ENCODE results near the gene ACOD1.

Gene ACOD1

GRCh38 chr13:76921516-76921915 lies 26.8 kb upstream of the ACOD1 start:
- TF ChIP-seq CTCF (IDR thresholded peaks at IDR 0.05; ENCODE audit: borderline replicate concordance, extremely low read depth, low read length, poor library complexity, severe bottlenecking) (no peak), EZH2 (IDR thresholded peaks at IDR 0.05; ENCODE audit: borderline replicate concordance, low read depth, low read length, severe bottlenecking) (no peak)

GRCh38 chr13:76925115-76925514 lies 23.2 kb upstream of the ACOD1 start:
- Histone ChIP-seq H4K20me1 (ENCODE audit: insufficient read depth, low read length) (no peaks in the 10 kb centered on the region), H3K9ac (ENCODE audit: low read depth, low read length) (no peak overlapping the region), H3K4me2 (ENCODE audit: insufficient read depth, low read length) (no peak overlapping the region), H3K36me3 (ENCODE audit: insufficient read depth, low read length) (no peaks in the 10 kb centered on the region), H3K4me3 (ENCODE audit: low read depth in 1 of 2, low read length in 2 of 2) (no peak overlapping the region), H3K79me2 (ENCODE audit: insufficient read depth, low read length) (no peaks in the 10 kb centered on the region), H3K27me3 (ENCODE audit: insufficient read depth, low read length, poor library complexity) (peaks cover 3% of the 10 kb centered on the region), H3K4me1 (ENCODE audit: insufficient read depth, low read length) (no peaks in the 10 kb centered on the region), H2AFZ (ENCODE audit: low read depth, low read length) (no peak overlapping the region), H3K9me3 (ENCODE audit: insufficient read depth, low read length, severe bottlenecking) (no peaks in the 10 kb centered on the region), H3K27ac (ENCODE audit: low read length) (no peak overlapping the region)
- no peak for ATAC-seq (ENCODE audit: insufficient read depth, low read depth)
- no peak for TF ChIP-seq CTCF (IDR thresholded peaks at IDR 0.05; ENCODE audit: borderline replicate concordance, extremely low read depth, low read length, poor library complexity, severe bottlenecking)
- TF ChIP-seq EZH2 (IDR thresholded peaks at IDR 0.05; ENCODE audit: borderline replicate concordance, low read depth, low read length, severe bottlenecking) = no peak
- no peak for DNase-seq

More at GRCh38 chr13:76921516-76921915, 26.8 kb upstream of the ACOD1 start:
- H3K4me2 ChIP-seq (ENCODE audit: insufficient read depth, low read length) = no peak overlapping the region
- no peak overlapping the region for H3K27ac ChIP-seq (ENCODE audit: low read length)
- H3K4me1 ChIP-seq (ENCODE audit: insufficient read depth, low read length) = no peaks in the 10 kb centered on the region
- H3K9ac ChIP-seq (ENCODE audit: low read depth, low read length) = no peak overlapping the region
- H3K36me3 ChIP-seq (ENCODE audit: insufficient read depth, low read length) = no peaks in the 10 kb centered on the region
- no peaks in the 10 kb centered on the region for H3K79me2 ChIP-seq (ENCODE audit: insufficient read depth, low read length)
- H4K20me1 ChIP-seq (ENCODE audit: insufficient read depth, low read length) = no peaks in the 10 kb centered on the region
- H3K4me3 ChIP-seq (ENCODE audit: low read depth in 1 of 2, low read length in 2 of 2) = no peak overlapping the region
- no peaks in the 10 kb centered on the region for H3K9me3 ChIP-seq (ENCODE audit: insufficient read depth, low read length, severe bottlenecking)
- H3K27me3 ChIP-seq (ENCODE audit: insufficient read depth, low read length, poor library complexity) = no peaks in the 10 kb centered on the region
- ATAC-seq (ENCODE audit: insufficient read depth, low read depth) (no peak), DNase-seq (no peak)
- no peak overlapping the region for H2AFZ ChIP-seq (ENCODE audit: low read depth, low read length)

- no peak overlapping the region for H3K9ac ChIP-seq (ENCODE audit: low read depth, low read length)
- H3K79me2 ChIP-seq (ENCODE audit: insufficient read depth, low read length) = no peaks in the 10 kb centered on the region
- DNase-seq (no peak), ATAC-seq (ENCODE audit: insufficient read depth, low read depth) (no peak)
- H3K4me2 ChIP-seq (ENCODE audit: insufficient read depth, low read length) = no peak overlapping the region
- H3K9me3 ChIP-seq (ENCODE audit: insufficient read depth, low read length, severe bottlenecking) = no peaks in the 10 kb centered on the region
- no peak overlapping the region for H2AFZ ChIP-seq (ENCODE audit: low read depth, low read length)
- peaks cover 3% of the 10 kb centered on the region for H3K27me3 ChIP-seq (ENCODE audit: insufficient read depth, low read length, poor library complexity)
- no peak overlapping the region for H3K27ac ChIP-seq (ENCODE audit: low read length)
- TF ChIP-seq CTCF (IDR thresholded peaks at IDR 0.05; ENCODE audit: borderline replicate concordance, extremely low read depth, low read length, poor library complexity, severe bottlenecking) = no peak
- no peak for TF ChIP-seq EZH2 (IDR thresholded peaks at IDR 0.05; ENCODE audit: borderline replicate concordance, low read depth, low read length, severe bottlenecking)
- H3K36me3 ChIP-seq (ENCODE audit: insufficient read depth, low read length) = no peaks in the 10 kb centered on the region
- H3K4me3 ChIP-seq (ENCODE audit: low read depth in 1 of 2, low read length in 2 of 2) = no peak overlapping the region
- H4K20me1 ChIP-seq (ENCODE audit: insufficient read depth, low read length) = no peaks in the 10 kb centered on the region
- H3K4me1 ChIP-seq (ENCODE audit: insufficient read depth, low read length) = no peaks in the 10 kb centered on the region
Measured at GRCh38 chr13:76927955-76928354, 20.4 kb upstream of the ACOD1 start.

- Histone ChIP-seq H3K4me2 (ENCODE audit: insufficient read depth, low read length) (no peak overlapping the region), H3K79me2 (ENCODE audit: insufficient read depth, low read length) (no peaks in the 10 kb centered on the region), H3K4me3 (ENCODE audit: low read depth in 1 of 2, low read length in 2 of 2) (no peak overlapping the region), H3K27me3 (ENCODE audit: insufficient read depth, low read length, poor library complexity) (peaks cover 3% of the 10 kb centered on the region), H3K4me1 (ENCODE audit: insufficient read depth, low read length) (no peaks in the 10 kb centered on the region), H3K9ac (ENCODE audit: low read depth, low read length) (no peak overlapping the region), H3K36me3 (ENCODE audit: insufficient read depth, low read length) (no peaks in the 10 kb centered on the region), H3K9me3 (ENCODE audit: insufficient read depth, low read length, severe bottlenecking) (no peaks in the 10 kb centered on the region), H4K20me1 (ENCODE audit: insufficient read depth, low read length) (no peaks in the 10 kb centered on the region), H2AFZ (ENCODE audit: low read depth, low read length) (no peak overlapping the region), H3K27ac (ENCODE audit: low read length) (no peak overlapping the region)
- ATAC-seq (ENCODE audit: insufficient read depth, low read depth) (no peak), DNase-seq (no peak)
- no peak for TF ChIP-seq EZH2 (IDR thresholded peaks at IDR 0.05; ENCODE audit: borderline replicate concordance, low read depth, low read length, severe bottlenecking)
- no peak for TF ChIP-seq CTCF (IDR thresholded peaks at IDR 0.05; ENCODE audit: borderline replicate concordance, extremely low read depth, low read length, poor library complexity, severe bottlenecking)
Measured at GRCh38 chr13:76928456-76928855, 19.9 kb upstream of the ACOD1 start.
